Endothelial cell of umbilical vein (primary cell): ENCODE measurements around the gene TNFRSF8. TPM values are rescaled to one million over a fixed set of nuclear protein-coding genes. Genes with fewer than 3 reads are reported as not detected.
"Not testable (repeated sequence)": the region's sequence is repeated elsewhere in the genome, so short reads cannot be mapped to it uniquely, and the experiment has no call there.

ENCODE experiments used
- BruUV-seq: library from RNA; stranded (reverse); fragments of 400-500 nt; replicated peaks from 2 replicates; lab custom pipeline; 2021; lab: Mats Ljungman, UMichigan
- CTCF ChIA-PET: fragments of 300-600, 350-600 bp; sonication (Branson Sonifier 250); formaldehyde crosslinking; loops from one replicate; lab custom pipeline; 2021; ENCODE audit warnings: antibody characterized with exemption, inconsistent platforms; lab: Charles Lee
- POLR2A ChIA-PET: fragments of 300-600, 350-600 bp; sonication (Branson Sonifier 250); formaldehyde crosslinking; loops from one replicate; lab custom pipeline; 2021; ENCODE audit warnings: antibody characterized with exemption, inconsistent platforms; lab: Charles Lee
- DNase-seq: peaks from one replicate; pipeline ENCODE4 v3.0.0-alpha.2; 2011; ENCODE audit warnings: low read depth, low spot score
- FAIRE-seq: peaks from 2 replicates; lab custom pipeline; 2011; peaks lifted over from hg19 to GRCh38; lab: Jason Lieb, UNC
- H2AFZ ChIP-seq: 2 replicates; pipeline ENCODE4 v1.6.0; 2012; ENCODE audit warnings: low read depth, low read length, control low read depth, inconsistent platforms
- H3K27ac ChIP-seq: 2 replicates; pipeline ENCODE4 v1.5.1; 2011; ENCODE audit warnings: low read depth, mild to moderate bottlenecking, control low read depth, low read length, moderate library complexity; ENCODE audit not compliant: insufficient read depth
- H3K27me3 ChIP-seq, 2 experiments: 2 replicates each; pipeline versions ENCODE4 v1.6.0 to v1.6.1; 2011; ENCODE audit warnings: low read length in 2 of 2, mixed read lengths in 1 of 2; ENCODE audit not compliant: control insufficient read depth in 2 of 2, insufficient read depth in 2 of 2
- H3K36me3 ChIP-seq, 2 experiments: 2 replicates in 1 of 2; 3 replicates in 1 of 2; pipeline ENCODE4 v1.5.1; 2011; ENCODE audit warnings: low read length in 2 of 2, mild to moderate bottlenecking in 1 of 2, moderate library complexity in 1 of 2; ENCODE audit not compliant: control insufficient read depth in 2 of 2, insufficient read depth in 2 of 2; ENCODE audit errors: extremely low read depth in 1 of 2
- H3K4me1 ChIP-seq: 3 replicates; pipeline ENCODE4 v1.5.1; 2011; ENCODE audit warnings: mild to moderate bottlenecking, low read length; ENCODE audit not compliant: control insufficient read depth, insufficient read depth; ENCODE audit errors: extremely low read depth
- H3K4me2 ChIP-seq: 2 replicates; pipeline ENCODE4 v1.6.1; 2011; ENCODE audit warnings: low read length, control low read depth, mixed read lengths; ENCODE audit not compliant: insufficient read depth
- H3K4me3 ChIP-seq, 3 experiments: fragments of 200-600 bp in 1 of 3; sonication (generic), shearing (Covaris generic) in 1 of 3; replicated peaks in 1 of 3; 2 replicates each; pipeline ENCODE4 v1.5.1; 2011 to 2016; ENCODE audit warnings: control low read depth in 3 of 3, low read length in 3 of 3, mild to moderate bottlenecking in 2 of 3, inconsistent platforms in 1 of 3, low read depth in 1 of 3, moderate library complexity in 1 of 3; ENCODE audit not compliant: insufficient read depth in 1 of 3
- H3K79me2 ChIP-seq: 2 replicates; pipeline ENCODE4 v1.6.0; 2012; ENCODE audit warnings: low read length, inconsistent platforms; ENCODE audit not compliant: control insufficient read depth, insufficient read depth
- H3K9ac ChIP-seq: replicated peaks from 2 replicates; pipeline ENCODE3; 2011; ENCODE audit warnings: low read length, control low read depth; ENCODE audit not compliant: insufficient read depth; ENCODE audit errors: extremely low read depth
- H3K9me1 ChIP-seq: replicated peaks from 3 replicates; pipeline ENCODE4 v1.6.0; 2011; ENCODE audit warnings: mild to moderate bottlenecking, low read length; ENCODE audit not compliant: control insufficient read depth, insufficient read depth; ENCODE audit errors: extremely low read depth
- H3K9me3 ChIP-seq: replicated peaks from 2 replicates; pipeline ENCODE4 v1.5.1; 2012; ENCODE audit warnings: low read length, inconsistent platforms; ENCODE audit not compliant: control insufficient read depth, insufficient read depth
- H4K20me1 ChIP-seq: replicated peaks from 2 replicates; pipeline ENCODE3; 2011; ENCODE audit warnings: mild to moderate bottlenecking, low read length; ENCODE audit not compliant: control insufficient read depth, insufficient read depth; ENCODE audit errors: extremely low read depth
- CTCF ChIP-seq, 2 donors: IDR thresholded peaks; 1 replicate in 1 of 2; 2 replicates in 1 of 2; pipeline ENCODE4 v1.5.1; 2011; ENCODE audit warnings: low read length in 2 of 2, mild to moderate bottlenecking in 2 of 2, moderate library complexity in 2 of 2, control low read depth in 1 of 2, inconsistent platforms in 1 of 2, low read depth in 1 of 2; ENCODE audit not compliant: insufficient read depth in 1 of 2; ENCODE audit errors: extremely low read depth in 1 of 2
- EZH2 ChIP-seq: IDR thresholded peaks from 2 replicates; pipeline ENCODE4 v1.6.1; 2012; ENCODE audit warnings: borderline replicate concordance, low read depth, mild to moderate bottlenecking, moderate library complexity, low read length, inconsistent platforms; ENCODE audit not compliant: severe bottlenecking
- FOS ChIP-seq: IDR thresholded peaks from 2 replicates; pipeline ENCODE4 v1.6.1; 2011; ENCODE audit warnings: mild to moderate bottlenecking, low read length, moderate library complexity, borderline replicate concordance; ENCODE audit not compliant: insufficient read depth
- GATA2 ChIP-seq: IDR thresholded peaks from 2 replicates; pipeline ENCODE4 v1.7.0; 2011; ENCODE audit warnings: low read depth, mild to moderate bottlenecking, moderate library complexity, mixed read lengths, low read length; ENCODE audit not compliant: insufficient read length, insufficient read depth
- JUN ChIP-seq: IDR thresholded peaks from 2 replicates; pipeline ENCODE4 v1.6.1; 2011; ENCODE audit warnings: borderline replicate concordance, low read depth; ENCODE audit not compliant: insufficient read length, insufficient read depth
- MAX ChIP-seq: IDR thresholded peaks from 2 replicates; pipeline ENCODE4 v1.6.1; 2011; ENCODE audit not compliant: insufficient read depth, insufficient read length
- MYC ChIP-seq: IDR thresholded peaks from one replicate; pipeline ENCODE4 v1.6.1; 2011; ENCODE audit warnings: mild to moderate bottlenecking, low read depth, low read length
- POLR2A ChIP-seq: IDR thresholded peaks from 2 replicates; pipeline ENCODE4 v1.6.1; 2012; ENCODE audit warnings: low read depth, mild to moderate bottlenecking, control low read depth, low read length
- POLR2AphosphoS5 ChIP-seq: IDR thresholded peaks from 2 replicates; pipeline ENCODE4 v1.6.1; 2012; ENCODE audit warnings: low read depth, mild to moderate bottlenecking, control low read depth, low read length, moderate library complexity; ENCODE audit not compliant: insufficient read depth
- dilution Hi-C: fragments of 300-500 bp; cut with MboI; formaldehyde crosslinking; loops from one replicate; pipeline ENCODE4 v1.15.0; 2019; ENCODE audit warnings: low sequenced_read_pairs; ENCODE audit not compliant: extremely low pct_ligation_motif_present
- intact Hi-C: fragments of 100-400 bp; cut with micrococcal nuclease; formaldehyde crosslinking; loops from one replicate; pipeline ENCODE4 v1.10.0; 2022
- polyA plus RNA-seq, 4 experiments: library from polyadenylated mRNA; depleted of rRNA in 3 of 4; stranded (reverse) in 3 of 4; unstranded in 1 of 4; fragments of >200 nt; gene quantifications; 2 replicates each; pipeline versions ENCODE4 v1.2.1 to v1.2.3, GENCODE V29; 2011 to 2012; ENCODE audit warnings: missing spikeins in 1 of 4
- total RNA-seq: library from RNA; stranded (reverse); gene quantifications from 2 replicates; pipeline ENCODE4 v1.2.3, GENCODE V29; 2021

Gene TNFRSF8
- total and polyA plus RNA-seq, 2 donors (not counting 3 experiments of a cell fraction or from before 2014, with no cell fraction given): 0.47 TPM; not detected in 1

DNA sequence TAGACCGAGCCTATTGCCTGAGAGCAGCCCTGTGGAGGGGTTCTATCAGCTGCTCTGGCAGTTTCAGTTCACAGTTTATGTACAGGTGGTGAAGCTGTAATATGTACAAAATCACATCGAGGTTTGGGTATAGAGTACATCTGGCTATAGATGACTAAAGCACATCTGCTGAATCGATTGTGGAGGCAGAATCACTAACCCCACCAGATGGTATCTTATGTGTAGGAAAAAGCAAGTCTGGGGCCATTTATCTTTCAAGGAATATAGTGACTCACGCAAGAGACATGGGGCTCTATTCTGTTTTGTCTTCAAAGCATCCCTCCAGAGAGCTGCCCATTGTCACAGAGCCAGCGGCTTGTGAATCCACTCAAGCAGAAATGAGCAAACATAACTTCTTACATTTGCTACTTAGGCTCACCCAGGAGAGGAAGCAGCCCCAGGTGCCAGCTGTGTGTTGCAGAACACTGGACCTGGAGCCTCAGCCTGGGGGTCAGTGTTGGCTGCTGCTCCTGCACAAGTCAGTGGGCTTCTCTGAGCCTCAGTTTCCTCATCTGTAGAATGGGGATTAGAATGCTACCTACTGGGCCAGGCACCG lies 22.5 kb upstream of the TNFRSF8 start:
- POLR2A ChIA-PET: no interaction called here
- DNase-seq: no peak
- Histone ChIP-seq H3K9me3 (no peaks in the 10 kb centered on the region), H3K4me1 (no peaks in the 10 kb centered on the region), H3K9me1 (no peaks in the 10 kb centered on the region), H3K9ac (no peak overlapping the region), H3K36me3 (no peaks in the 10 kb centered on the region), H3K4me3 (no peak overlapping the region), H2AFZ (no peak overlapping the region), H3K79me2 (no peaks in the 10 kb centered on the region), H4K20me1 (no peaks in the 10 kb centered on the region), H3K4me2 (no peak overlapping the region), H3K27me3 (no peaks in the 10 kb centered on the region), H3K27ac (no peak overlapping the region)
- no peak for FAIRE-seq
- dilution Hi-C loops: no loop called here
- CTCF ChIA-PET: interaction anchor here (1.9 to 2.2 kb wide), 2 partner anchors 10 to 11 kb away, joined by 5 to 8 read pairs; no protein-coding TSS in a partner anchor
- intact Hi-C loops: no loop called here
- no TSS peak for BruUV-seq
- no peak for TF ChIP-seq POLR2AphosphoS5
- no peak for TF ChIP-seq POLR2A
- TF ChIP-seq GATA2: no peak
- no peak for TF ChIP-seq FOS
- TF ChIP-seq MYC: no peak
- no peak for TF ChIP-seq CTCF (IDR thresholded peaks at IDR 0.05; ENCODE audit: extremely low read depth in 1 of 2, insufficient read depth in 1 of 2, low read depth in 1 of 2, low read length in 2 of 2)
- TF ChIP-seq JUN: no peak
- TF ChIP-seq EZH2: no peak
- no peak for TF ChIP-seq MAX

GRCh38 chr1:12044187-12044877 lies 18.8 kb upstream of the TNFRSF8 start:
- H3K9ac ChIP-seq, H3K9me1 ChIP-seq, DNase-seq, dilution Hi-C loops, H3K4me1 ChIP-seq, H3K27me3 ChIP-seq, BruUV-seq, H2AFZ ChIP-seq, H3K27ac ChIP-seq, H3K36me3 ChIP-seq, H3K79me2 ChIP-seq, intact Hi-C loops, H3K9me3 ChIP-seq, H3K4me2 ChIP-seq, H3K4me3 ChIP-seq, H4K20me1 ChIP-seq, POLR2A ChIA-PET, FAIRE-seq: not testable (repeated sequence)
- CTCF ChIA-PET: interaction anchor here (1.9 kb wide), 1 partner anchor 35 kb away, joined by 7 read pairs; no protein-coding TSS in a partner anchor
